GM12874 (cell line): ENCODE data around the gene ADAMTS13.

Experiments
- CTCF ChIP-seq: IDR thresholded peaks from 2 replicates; pipeline ENCODE4 v1.5.1; 2011; ENCODE audit warnings: low read depth, mild to moderate bottlenecking, control low read depth, low read length, moderate library complexity; ENCODE audit not compliant: insufficient read depth

Gene ADAMTS13

GRCh38 chr9:133494636-133495326 lies 72.6 kb downstream of the ADAMTS13 start:
- TF ChIP-seq CTCF: no peak

- no peak for TF ChIP-seq CTCF
These were observed 73.4 kb downstream of the ADAMTS13 start for GRCh38 chr9:133495327-133496293.

GRCh38 chr9:133496861-133497842 lies 75.0 kb downstream of the ADAMTS13 start:
- no peak for TF ChIP-seq CTCF

GRCh38 chr9:133499132-133499891 lies 77.1 kb downstream of the ADAMTS13 start:
- TF ChIP-seq CTCF: no peak

GRCh38 chr9:133499892-133500270 lies 77.7 kb downstream of the ADAMTS13 start:
- no peak for TF ChIP-seq CTCF

GRCh38 chr9:133502112-133502511 lies 79.9 kb downstream of the ADAMTS13 start:
- no peak for TF ChIP-seq CTCF
